GM12865 (cell line): ENCODE measurements around the gene KCNQ2.

Source experiments
- DNase-seq: peaks from one replicate; pipeline ENCODE4 v3.0.0; 2010; ENCODE audit warnings: low read depth
- H3K4me3 ChIP-seq: 2 replicates; pipeline ENCODE4 v1.5.1; 2011; ENCODE audit warnings: mild to moderate bottlenecking, low read depth, low read length, control low read depth
- TF ChIP-seq, protein P1 (sequence below): IDR thresholded peaks from 2 replicates; pipeline ENCODE4 v1.5.1; 2011; ENCODE audit warnings: low read length, control low read depth, low read depth, inconsistent platforms; ENCODE audit not compliant: insufficient read depth; ENCODE audit errors: missing control alignments

The KCNQ2 gene

GRCh38 chr20:63362436-63363009, 109.9 kb downstream of the KCNQ2 start:
- no peak for DNase-seq
- TF ChIP-seq, protein P1, sequence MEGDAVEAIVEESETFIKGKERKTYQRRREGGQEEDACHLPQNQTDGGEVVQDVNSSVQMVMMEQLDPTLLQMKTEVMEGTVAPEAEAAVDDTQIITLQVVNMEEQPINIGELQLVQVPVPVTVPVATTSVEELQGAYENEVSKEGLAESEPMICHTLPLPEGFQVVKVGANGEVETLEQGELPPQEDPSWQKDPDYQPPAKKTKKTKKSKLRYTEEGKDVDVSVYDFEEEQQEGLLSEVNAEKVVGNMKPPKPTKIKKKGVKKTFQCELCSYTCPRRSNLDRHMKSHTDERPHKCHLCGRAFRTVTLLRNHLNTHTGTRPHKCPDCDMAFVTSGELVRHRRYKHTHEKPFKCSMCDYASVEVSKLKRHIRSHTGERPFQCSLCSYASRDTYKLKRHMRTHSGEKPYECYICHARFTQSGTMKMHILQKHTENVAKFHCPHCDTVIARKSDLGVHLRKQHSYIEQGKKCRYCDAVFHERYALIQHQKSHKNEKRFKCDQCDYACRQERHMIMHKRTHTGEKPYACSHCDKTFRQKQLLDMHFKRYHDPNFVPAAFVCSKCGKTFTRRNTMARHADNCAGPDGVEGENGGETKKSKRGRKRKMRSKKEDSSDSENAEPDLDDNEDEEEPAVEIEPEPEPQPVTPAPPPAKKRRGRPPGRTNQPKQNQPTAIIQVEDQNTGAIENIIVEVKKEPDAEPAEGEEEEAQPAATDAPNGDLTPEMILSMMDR, result no peak
- H3K4me3 ChIP-seq, result no peak overlapping the region

- TF ChIP-seq, protein P1, result no peak
- no peak overlapping the region for H3K4me3 ChIP-seq
- DNase-seq, result no peak
These were observed 110.7 kb downstream of the KCNQ2 start for GRCh38 chr20:63361519-63362435.

DNA sequence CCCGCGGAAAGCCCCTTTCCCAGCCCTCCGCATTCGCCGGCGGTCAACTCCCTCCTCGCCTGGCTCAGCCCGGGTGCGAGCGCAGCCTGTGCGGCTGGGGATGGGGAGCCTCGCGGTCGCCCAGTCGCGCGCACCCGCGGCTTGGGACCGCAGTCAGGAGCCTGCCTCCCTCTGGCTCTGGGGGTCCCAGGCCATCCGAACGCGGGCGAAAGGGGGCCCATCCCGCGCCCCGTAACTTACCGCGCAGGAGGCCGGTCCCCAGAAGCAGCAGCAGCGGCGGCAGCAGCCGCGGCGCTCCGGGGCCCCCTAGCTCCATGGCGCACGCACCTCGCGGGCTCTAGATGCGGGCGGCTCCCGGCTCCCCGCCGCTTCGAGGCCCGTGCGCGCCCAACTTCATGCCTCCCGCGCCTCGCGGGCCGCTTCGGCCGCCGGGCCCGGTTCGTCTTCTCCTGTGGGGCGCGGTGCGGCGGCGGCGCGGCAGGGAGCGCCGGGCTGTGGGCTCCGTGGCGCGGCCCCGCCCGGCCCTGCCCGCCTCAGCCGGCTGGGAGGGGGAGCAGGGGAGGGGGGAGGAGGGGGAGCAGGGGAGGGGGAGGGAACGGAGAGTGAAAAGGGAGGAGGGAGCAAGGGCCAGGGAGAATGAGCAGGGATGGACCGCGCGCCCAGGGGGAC, 111.5 kb downstream of the KCNQ2 start, which contains the start of gene CHRNA4:
Gene CHRNA4 (minus strand): TSS at position 500 of the 669 bp plus-strand sequence. CDS start 184 bp downstream, at position 316.
- TF ChIP-seq, protein P1, result no peak
- DNase-seq, result no peak
- no peak within 1 kb of the TSS for H3K4me3 ChIP-seq

- DNase-seq, result no peak
- TF ChIP-seq, protein P1, result no peak
- no peak overlapping the region for H3K4me3 ChIP-seq
These were observed 112.3 kb downstream of the KCNQ2 start for GRCh38 chr20:63359937-63360849.

DNA sequence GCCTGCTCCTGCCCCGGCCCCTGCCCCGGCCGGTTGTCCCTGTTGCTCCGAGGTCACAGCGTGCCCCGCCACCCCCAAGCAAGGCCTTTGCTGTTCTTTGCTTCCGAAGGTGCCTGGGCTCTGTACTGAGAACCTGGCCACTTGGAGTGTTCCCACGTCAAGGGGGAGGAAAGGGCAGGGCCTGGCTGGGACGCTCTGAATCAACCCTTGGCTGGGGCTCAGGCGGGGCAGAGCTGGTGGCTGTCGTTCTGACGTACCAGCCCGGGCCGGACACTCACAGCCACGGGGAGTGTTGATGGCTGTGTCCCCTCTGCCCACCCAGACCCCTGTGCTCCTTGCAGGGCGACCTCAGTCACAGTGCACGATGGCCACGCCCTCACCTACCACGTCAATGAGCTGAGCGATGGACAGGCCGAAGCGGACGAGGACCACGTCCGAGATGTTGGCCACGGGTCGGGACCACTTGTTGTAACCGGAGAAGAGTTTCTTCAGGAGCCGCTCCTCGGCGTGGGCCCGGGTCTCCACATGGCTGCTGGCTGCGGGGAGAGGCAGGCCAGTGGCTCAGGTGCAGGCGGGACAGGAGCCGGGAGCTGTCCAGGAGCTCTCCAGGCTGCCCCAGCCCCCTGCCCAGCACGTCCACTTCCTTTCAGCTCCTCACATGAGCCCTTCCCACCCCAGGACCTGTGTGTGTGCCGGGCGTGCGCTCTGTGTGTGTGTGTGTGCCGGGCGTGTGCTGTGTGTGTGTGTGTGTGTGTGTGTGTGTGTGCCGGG, 113.1 kb downstream of the KCNQ2 start:
- no peak overlapping the region for H3K4me3 ChIP-seq
- DNase-seq, result no peak
- TF ChIP-seq, protein P1, result no peak
